Measurements from ENCODE around the gene PPP1R14B. TPM values are rescaled to one million over a fixed set of nuclear protein-coding genes. Genes with fewer than 3 reads are reported as not detected.

PPP1R14B gene
- total and polyA plus RNA-seq, 2 experiments from 2014 or later = 115 to 239 TPM

DNA sequence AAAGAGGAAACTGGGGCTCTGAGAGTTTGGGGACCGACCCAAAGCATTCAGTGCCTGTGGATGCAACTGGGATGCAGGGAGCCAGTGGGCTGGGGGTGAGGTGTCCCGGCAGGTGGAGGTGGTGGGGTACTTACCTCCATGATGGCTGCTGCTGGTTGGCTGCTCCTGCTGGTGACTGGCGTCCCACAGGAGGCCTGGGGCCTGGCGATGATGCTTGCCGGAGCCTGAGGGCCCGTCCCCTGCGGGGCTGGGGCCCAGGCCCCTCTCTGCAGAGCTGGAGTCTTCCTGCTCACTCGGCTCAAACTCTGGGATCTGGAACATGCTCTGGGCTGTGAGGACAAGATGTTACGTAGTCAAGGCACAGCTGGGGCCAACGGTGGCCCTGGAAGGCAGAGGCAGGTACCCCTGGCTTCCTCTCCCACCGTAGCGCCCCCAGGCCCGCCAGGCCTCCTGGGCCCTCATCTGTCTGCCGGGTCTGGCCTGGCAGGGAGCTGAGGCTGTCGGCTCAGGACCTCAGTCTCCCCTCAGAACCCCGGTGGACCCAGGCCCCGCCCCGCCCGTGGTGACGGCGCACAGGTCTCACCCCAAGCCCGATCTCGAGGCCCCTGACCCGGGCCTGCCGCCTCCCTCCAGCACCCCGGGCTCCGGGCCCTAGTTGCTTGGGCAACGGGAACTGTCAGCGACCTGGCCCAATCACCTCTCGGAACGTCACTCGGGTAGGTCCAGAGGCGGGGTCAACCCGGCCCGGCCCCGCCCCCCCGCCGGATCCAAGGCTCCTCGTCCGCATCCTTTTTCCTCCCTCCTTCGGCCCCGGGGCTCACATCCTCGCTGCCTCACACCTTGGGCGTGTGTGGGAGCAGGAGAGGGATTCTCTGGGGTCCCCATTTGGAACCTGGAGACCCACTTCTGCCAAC lies 37.6 kb upstream of the PPP1R14B start, which contains the start of gene BAD:
Gene BAD, minus strand, starts transcription at position 618 of the 914 bp plus-strand sequence. Its CDS starts 297 bp downstream, at position 321.
- Histone ChIP-seq H3K4me1 (ENCODE audit: insufficient read depth) (no peaks in the 10 kb centered on the region), H3K27ac (peak within 1 kb of the TSS; percentile 88), H3K9me2 (ENCODE audit: insufficient read depth) (no peaks in the 10 kb centered on the region), H3F3A (ENCODE audit: insufficient read depth) (no peaks in the 10 kb centered on the region), H4K20me1 (ENCODE audit: insufficient read depth) (no peaks in the 10 kb centered on the region), H3K9ac (peak within 1 kb of the TSS; percentile 92), H3K79me2 (ENCODE audit: insufficient read depth) (peaks cover 39% of the 10 kb centered on the region), H2AFZ (peak within 1 kb of the TSS; percentile 85), H3K36me3 (ENCODE audit: low read depth) (0 out of 2 replicates have a peak, but pooled peaks cover 5% of the 10 kb centered on the region), H3K4me2 (ENCODE audit: unreplicated experiment) (peak within 1 kb of the TSS; percentile 97), H3K9me3 (ENCODE audit: low read depth) (no peaks in the 10 kb centered on the region), H3K4me3 (peak within 1 kb of the TSS; percentile 88), H3K27me3 (replicated peaks; ENCODE audit: insufficient read depth) (no peaks in the 10 kb centered on the region)
- TF ChIP-seq EZH2phosphoT487 (IDR thresholded peaks at IDR 0.05; ENCODE audit: insufficient read depth, low read depth) = no peak
- TF ChIP-seq EZH2 (IDR thresholded peaks at IDR 0.05; ENCODE audit: insufficient read depth, poor library complexity, severe bottlenecking) = no peak
- WGBS, 2 experiments (ENCODE audit: low coverage in 1 of 2, low lambda C conversion rate in 2 of 2, missing lambda C conversion rate in 2 of 2) = 3 to 4% methylated on average over 37 to 39 of the region's 44 CpGs
- in situ Hi-C loops (cut with MboI) = no loop called here
- peak; percentile 98 for DNase-seq

DNA sequence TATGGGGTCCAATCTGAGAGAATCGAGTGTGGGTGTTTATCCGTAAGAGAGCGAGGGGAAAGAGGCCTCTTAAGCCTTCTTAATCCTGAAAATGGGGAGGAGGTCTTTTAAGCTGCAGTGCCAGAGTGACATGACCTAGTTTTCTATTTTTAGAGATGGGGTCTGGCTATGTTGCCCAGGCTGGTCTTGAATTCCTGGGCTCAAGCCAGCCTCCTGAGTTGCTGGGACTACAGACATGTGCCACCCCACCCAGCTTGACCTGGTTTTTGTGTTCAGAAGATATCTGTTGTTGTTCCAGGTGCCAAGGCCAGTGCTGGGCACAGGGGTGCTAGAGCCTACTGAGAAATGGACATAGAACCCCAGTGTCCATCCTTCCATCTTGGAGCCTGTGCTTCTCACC lies 36.3 kb upstream of the PPP1R14B start:
- no peaks in the 10 kb centered on the region for H4K20me1 ChIP-seq (ENCODE audit: insufficient read depth)
- H3K4me2 ChIP-seq (ENCODE audit: unreplicated experiment) = no peak overlapping the region
- H3K9me3 ChIP-seq (ENCODE audit: low read depth) = no peaks in the 10 kb centered on the region
- H3F3A ChIP-seq (ENCODE audit: insufficient read depth) = no peaks in the 10 kb centered on the region; the same call in 1 of the 2 replicates
- no peaks in the 10 kb centered on the region for H3K9me2 ChIP-seq (ENCODE audit: insufficient read depth)
- WGBS, 2 experiments (ENCODE audit: low coverage in 1 of 2, low lambda C conversion rate in 2 of 2, missing lambda C conversion rate in 2 of 2) = 97 to 98% methylated on average over 3 of the region's 3 CpGs
- H3K27ac ChIP-seq = no peak overlapping the region
- no peak overlapping the region for H2AFZ ChIP-seq
- no peaks in the 10 kb centered on the region for H3K27me3 ChIP-seq (replicated peaks; ENCODE audit: insufficient read depth)
- H3K9ac ChIP-seq = peak overlapping the region; percentile 92
- H3K4me1 ChIP-seq (ENCODE audit: insufficient read depth) = no peaks in the 10 kb centered on the region
- 0 out of 2 replicates have a peak, but pooled peaks cover 5% of the 10 kb centered on the region for H3K36me3 ChIP-seq (ENCODE audit: low read depth)
- TF ChIP-seq EZH2 (IDR thresholded peaks at IDR 0.05; ENCODE audit: insufficient read depth, poor library complexity, severe bottlenecking) (no peak), EZH2phosphoT487 (IDR thresholded peaks at IDR 0.05; ENCODE audit: insufficient read depth, low read depth) (no peak)
- peak overlapping the region; percentile 88; the same call in 1 of the 2 replicates for H3K4me3 ChIP-seq
- in situ Hi-C loops (cut with MboI) = no loop called here
- DNase-seq = no peak
- peaks cover 39% of the 10 kb centered on the region for H3K79me2 ChIP-seq (ENCODE audit: insufficient read depth)

DNA sequence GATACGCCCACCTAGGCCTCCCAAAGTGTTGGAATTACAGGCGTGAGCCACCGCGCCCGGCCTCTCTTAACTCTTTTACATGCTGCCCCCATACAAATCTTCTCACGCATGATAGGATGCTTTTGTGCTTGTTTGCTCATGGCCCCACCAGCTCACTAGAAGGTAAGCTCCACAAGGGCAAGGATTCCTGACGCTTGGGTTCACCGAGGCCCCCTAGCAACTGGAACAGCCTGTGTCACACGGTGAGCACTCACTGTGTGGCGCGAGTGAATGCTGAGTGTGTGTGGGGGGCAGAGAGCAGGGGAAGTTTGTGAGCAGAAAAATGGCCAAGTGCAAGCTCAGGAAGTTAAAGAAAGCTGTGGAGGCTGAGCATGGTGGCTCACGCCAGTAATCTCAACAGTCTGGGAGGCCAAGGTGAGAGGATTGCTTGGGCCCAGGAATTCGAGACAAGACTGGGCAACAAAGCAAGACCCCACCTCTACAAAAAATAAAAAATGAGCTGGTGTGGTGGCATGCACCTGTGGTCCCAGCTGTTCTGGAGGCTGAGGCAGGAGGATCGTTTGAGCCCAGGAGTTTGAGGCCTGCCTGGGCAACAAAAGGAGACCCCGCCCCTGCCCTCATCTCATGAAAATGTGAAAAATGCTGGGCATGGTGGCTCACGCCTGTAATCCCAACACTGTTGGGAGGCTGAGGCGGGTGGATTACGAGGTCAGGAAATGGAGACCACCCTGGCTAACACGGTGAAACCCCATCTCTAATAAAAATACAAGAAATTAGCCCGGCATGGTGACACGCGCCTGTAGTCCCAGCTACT lies 35.4 kb upstream of the PPP1R14B start:
- Histone ChIP-seq H2AFZ (no peak overlapping the region), H3K79me2 (ENCODE audit: insufficient read depth) (peaks cover 34% of the 10 kb centered on the region), H3K36me3 (ENCODE audit: low read depth) (0 out of 2 replicates have a peak, but pooled peaks cover 8% of the 10 kb centered on the region), H3K4me1 (ENCODE audit: insufficient read depth) (peaks cover 5% of the 10 kb centered on the region), H3K9ac (no peak overlapping the region), H3K4me2 (ENCODE audit: unreplicated experiment) (no peak overlapping the region), H3K9me3 (ENCODE audit: low read depth) (no peaks in the 10 kb centered on the region), H3K27me3 (replicated peaks; ENCODE audit: insufficient read depth) (no peaks in the 10 kb centered on the region), H3K9me2 (ENCODE audit: insufficient read depth) (no peaks in the 10 kb centered on the region), H3K4me3 (no peak overlapping the region), H3F3A (ENCODE audit: insufficient read depth) (peaks cover 9% of the 10 kb centered on the region), H4K20me1 (ENCODE audit: insufficient read depth) (no peaks in the 10 kb centered on the region), H3K27ac (no peak overlapping the region)
- TF ChIP-seq EZH2phosphoT487 (IDR thresholded peaks at IDR 0.05; ENCODE audit: insufficient read depth, low read depth) (no peak), EZH2 (IDR thresholded peaks at IDR 0.05; ENCODE audit: insufficient read depth, poor library complexity, severe bottlenecking) (no peak)
- in situ Hi-C loops (cut with MboI) = no loop called here
- WGBS, 2 experiments (ENCODE audit: low coverage in 1 of 2, low lambda C conversion rate in 2 of 2, missing lambda C conversion rate in 2 of 2) = 93 to 95% methylated on average over 21 to 22 of the region's 22 CpGs
- DNase-seq = no peak

DNA sequence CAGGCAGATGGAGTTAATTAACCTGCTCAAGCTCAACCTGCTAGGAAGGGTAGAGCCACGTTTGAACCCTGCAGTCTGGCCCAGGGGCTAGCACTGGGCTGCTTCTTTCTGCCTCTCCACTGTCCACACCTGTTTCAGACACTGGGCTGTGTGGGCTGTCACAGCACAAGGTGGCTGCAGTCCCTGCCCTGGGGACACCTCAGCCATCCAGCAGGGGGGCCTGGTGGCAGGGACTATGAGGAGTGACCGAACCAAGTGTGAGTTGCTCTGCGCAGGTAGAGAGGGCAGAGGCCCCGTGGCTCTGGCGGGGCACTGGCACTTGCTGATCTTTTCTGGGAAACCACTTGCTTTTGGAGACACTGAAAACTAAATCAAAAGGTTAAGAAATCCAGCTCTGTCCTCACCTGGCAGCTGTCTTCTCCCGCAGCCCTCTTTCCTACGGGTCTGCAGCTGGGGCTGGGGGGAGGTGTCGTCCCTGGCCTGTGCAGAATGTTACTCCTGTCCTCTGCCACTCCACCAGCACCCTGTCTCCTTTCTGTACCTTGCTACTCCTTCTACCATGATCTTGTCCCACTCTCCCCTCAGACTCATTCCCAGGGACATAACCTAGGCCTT lies 31.9 kb upstream of the PPP1R14B start:
- Histone ChIP-seq H4K20me1 (ENCODE audit: insufficient read depth) (no peaks in the 10 kb centered on the region), H3K9me2 (ENCODE audit: insufficient read depth) (no peaks in the 10 kb centered on the region), H3K4me3 (no peak overlapping the region), H3K9me3 (ENCODE audit: low read depth) (no peaks in the 10 kb centered on the region), H2AFZ (no peak overlapping the region), H3K79me2 (ENCODE audit: insufficient read depth) (peaks cover 39% of the 10 kb centered on the region), H3K27me3 (replicated peaks; ENCODE audit: insufficient read depth) (no peaks in the 10 kb centered on the region), H3F3A (ENCODE audit: insufficient read depth) (peaks cover 25% of the 10 kb centered on the region), H3K4me1 (ENCODE audit: insufficient read depth) (peaks cover 16% of the 10 kb centered on the region), H3K4me2 (ENCODE audit: unreplicated experiment) (no peak overlapping the region), H3K27ac (no peak overlapping the region), H3K36me3 (ENCODE audit: low read depth) (0 out of 2 replicates have a peak, but pooled peaks cover 8% of the 10 kb centered on the region), H3K9ac (no peak overlapping the region)
- no peak for TF ChIP-seq EZH2 (IDR thresholded peaks at IDR 0.05; ENCODE audit: insufficient read depth, poor library complexity, severe bottlenecking)
- TF ChIP-seq EZH2phosphoT487 (IDR thresholded peaks at IDR 0.05; ENCODE audit: insufficient read depth, low read depth) = no peak
- 82 to 84% methylated on average over 8 of the region's 8 CpGs for WGBS, 2 experiments (ENCODE audit: low coverage in 1 of 2, low lambda C conversion rate in 2 of 2, missing lambda C conversion rate in 2 of 2)
- no peak for DNase-seq
- in situ Hi-C loops (cut with MboI) = no loop called here

Data from GM23248 (cell line).